ENCODE results near the gene RBFOX1.

GRCh38 chr16:7318686-7319085, 14.0 kb upstream of the RBFOX1 start:
- TF ChIP-seq, protein P1, sequence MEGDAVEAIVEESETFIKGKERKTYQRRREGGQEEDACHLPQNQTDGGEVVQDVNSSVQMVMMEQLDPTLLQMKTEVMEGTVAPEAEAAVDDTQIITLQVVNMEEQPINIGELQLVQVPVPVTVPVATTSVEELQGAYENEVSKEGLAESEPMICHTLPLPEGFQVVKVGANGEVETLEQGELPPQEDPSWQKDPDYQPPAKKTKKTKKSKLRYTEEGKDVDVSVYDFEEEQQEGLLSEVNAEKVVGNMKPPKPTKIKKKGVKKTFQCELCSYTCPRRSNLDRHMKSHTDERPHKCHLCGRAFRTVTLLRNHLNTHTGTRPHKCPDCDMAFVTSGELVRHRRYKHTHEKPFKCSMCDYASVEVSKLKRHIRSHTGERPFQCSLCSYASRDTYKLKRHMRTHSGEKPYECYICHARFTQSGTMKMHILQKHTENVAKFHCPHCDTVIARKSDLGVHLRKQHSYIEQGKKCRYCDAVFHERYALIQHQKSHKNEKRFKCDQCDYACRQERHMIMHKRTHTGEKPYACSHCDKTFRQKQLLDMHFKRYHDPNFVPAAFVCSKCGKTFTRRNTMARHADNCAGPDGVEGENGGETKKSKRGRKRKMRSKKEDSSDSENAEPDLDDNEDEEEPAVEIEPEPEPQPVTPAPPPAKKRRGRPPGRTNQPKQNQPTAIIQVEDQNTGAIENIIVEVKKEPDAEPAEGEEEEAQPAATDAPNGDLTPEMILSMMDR (IDR thresholded peaks at IDR 0.05), result no peak
- TF ChIP-seq ZFX (IDR thresholded peaks at IDR 0.05; ENCODE audit: borderline replicate concordance), result no peak
